ENCODE data around the gene NOP56.

The NOP56 gene

GRCh38 chr20:2698912-2699311, 46.5 kb downstream of the NOP56 start:
- no peak for DNase-seq (ENCODE audit: low read depth)
- TF ChIP-seq, protein P1, sequence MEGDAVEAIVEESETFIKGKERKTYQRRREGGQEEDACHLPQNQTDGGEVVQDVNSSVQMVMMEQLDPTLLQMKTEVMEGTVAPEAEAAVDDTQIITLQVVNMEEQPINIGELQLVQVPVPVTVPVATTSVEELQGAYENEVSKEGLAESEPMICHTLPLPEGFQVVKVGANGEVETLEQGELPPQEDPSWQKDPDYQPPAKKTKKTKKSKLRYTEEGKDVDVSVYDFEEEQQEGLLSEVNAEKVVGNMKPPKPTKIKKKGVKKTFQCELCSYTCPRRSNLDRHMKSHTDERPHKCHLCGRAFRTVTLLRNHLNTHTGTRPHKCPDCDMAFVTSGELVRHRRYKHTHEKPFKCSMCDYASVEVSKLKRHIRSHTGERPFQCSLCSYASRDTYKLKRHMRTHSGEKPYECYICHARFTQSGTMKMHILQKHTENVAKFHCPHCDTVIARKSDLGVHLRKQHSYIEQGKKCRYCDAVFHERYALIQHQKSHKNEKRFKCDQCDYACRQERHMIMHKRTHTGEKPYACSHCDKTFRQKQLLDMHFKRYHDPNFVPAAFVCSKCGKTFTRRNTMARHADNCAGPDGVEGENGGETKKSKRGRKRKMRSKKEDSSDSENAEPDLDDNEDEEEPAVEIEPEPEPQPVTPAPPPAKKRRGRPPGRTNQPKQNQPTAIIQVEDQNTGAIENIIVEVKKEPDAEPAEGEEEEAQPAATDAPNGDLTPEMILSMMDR (IDR thresholded peaks at IDR 0.05; ENCODE audit: low read depth, low read length, missing control alignments): no peak
- H3K4me3 ChIP-seq (ENCODE audit: low read depth, low read length): no peak overlapping the region

GRCh38 chr20:2699775-2700413, 47.5 kb downstream of the NOP56 start:
- no peak overlapping the region for H3K4me3 ChIP-seq (ENCODE audit: low read depth, low read length)
- DNase-seq (ENCODE audit: low read depth): no peak
- TF ChIP-seq, protein P1 (IDR thresholded peaks at IDR 0.05; ENCODE audit: low read depth, low read length, missing control alignments): no peak

DNA sequence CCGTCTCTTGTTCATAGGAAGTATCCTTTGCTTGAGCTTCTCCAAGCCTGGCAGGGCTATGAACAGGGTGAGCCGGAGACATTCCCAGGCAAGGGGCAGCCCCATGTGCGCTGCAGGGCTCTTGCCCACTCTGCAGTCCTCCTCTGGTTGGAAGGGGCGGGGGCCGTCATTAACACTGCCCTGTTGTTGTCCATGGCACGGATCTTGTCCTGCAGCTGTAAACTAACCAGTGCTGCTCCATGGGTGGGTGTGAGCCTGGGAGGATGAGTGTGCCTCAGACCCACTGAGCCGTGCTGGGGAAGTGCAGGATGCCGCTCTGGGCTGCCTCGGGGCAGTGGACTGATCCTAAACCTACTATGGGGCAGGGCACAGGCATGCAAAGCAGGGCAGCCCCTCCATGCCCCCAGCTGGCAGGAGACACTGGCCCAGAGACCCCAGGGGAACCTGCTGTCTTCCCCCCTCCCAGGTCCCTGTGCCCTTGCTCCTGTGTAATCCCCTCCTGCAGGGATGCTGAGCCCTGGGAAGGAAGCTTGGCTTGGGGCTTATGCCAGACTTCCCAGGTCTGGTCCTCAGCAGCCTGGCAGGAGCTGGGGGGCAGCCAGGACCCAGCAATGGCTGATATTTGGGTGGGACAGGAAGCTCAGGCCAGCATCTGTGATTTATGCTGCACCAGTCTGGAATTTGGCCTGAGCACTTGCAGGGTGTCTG, 48.6 kb downstream of the NOP56 start:
- H3K4me3 ChIP-seq (ENCODE audit: low read depth, low read length): no peak overlapping the region
- TF ChIP-seq, protein P1 (IDR thresholded peaks at IDR 0.05; ENCODE audit: low read depth, low read length, missing control alignments): no peak
- no peak for DNase-seq (ENCODE audit: low read depth)

GRCh38 chr20:2701671-2702081, 49.2 kb downstream of the NOP56 start:
- TF ChIP-seq, protein P1 (IDR thresholded peaks at IDR 0.05; ENCODE audit: low read depth, low read length, missing control alignments): no peak
- DNase-seq (ENCODE audit: low read depth): no peak
- H3K4me3 ChIP-seq (ENCODE audit: low read depth, low read length): no peak overlapping the region

DNA sequence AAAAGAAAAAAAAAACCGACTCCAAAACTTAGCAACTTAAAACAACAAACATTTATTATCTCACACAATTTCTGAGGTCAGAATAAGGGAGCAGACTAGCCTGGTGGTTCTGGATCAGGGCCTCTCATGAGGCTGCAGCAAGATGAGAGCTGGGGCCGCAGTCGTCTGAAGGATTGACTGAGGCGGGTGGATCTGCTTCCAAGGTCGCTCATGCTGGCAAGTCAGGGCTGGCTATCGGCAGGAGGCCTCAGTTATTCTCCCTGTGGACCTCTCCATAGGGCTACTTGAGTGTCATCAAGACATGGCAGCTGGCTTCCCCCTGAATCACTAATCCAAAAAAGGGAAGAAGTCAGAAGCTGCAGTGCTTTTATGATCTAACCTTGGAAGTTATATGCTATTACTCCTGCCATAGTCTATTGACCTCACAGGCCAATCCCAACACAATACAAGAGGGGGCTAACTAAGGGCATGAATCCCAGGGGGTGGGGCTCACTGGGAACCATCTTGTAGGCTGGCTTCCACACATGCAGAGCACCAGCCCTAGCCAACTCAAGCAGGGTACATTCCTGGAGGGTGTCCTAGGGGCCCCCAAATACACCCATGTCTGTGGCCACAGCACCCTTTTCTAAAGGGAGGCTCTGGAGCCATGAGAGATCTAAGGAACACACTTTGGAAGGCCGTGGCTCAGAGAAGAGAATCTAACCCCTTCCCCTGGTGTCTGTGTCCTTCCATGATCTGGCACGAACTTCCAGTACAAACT, 51.5 kb downstream of the NOP56 start:
- no peak for DNase-seq (ENCODE audit: low read depth)
- TF ChIP-seq, protein P1 (IDR thresholded peaks at IDR 0.05; ENCODE audit: low read depth, low read length, missing control alignments): no peak
- no peak overlapping the region for H3K4me3 ChIP-seq (ENCODE audit: low read depth, low read length)

DNA sequence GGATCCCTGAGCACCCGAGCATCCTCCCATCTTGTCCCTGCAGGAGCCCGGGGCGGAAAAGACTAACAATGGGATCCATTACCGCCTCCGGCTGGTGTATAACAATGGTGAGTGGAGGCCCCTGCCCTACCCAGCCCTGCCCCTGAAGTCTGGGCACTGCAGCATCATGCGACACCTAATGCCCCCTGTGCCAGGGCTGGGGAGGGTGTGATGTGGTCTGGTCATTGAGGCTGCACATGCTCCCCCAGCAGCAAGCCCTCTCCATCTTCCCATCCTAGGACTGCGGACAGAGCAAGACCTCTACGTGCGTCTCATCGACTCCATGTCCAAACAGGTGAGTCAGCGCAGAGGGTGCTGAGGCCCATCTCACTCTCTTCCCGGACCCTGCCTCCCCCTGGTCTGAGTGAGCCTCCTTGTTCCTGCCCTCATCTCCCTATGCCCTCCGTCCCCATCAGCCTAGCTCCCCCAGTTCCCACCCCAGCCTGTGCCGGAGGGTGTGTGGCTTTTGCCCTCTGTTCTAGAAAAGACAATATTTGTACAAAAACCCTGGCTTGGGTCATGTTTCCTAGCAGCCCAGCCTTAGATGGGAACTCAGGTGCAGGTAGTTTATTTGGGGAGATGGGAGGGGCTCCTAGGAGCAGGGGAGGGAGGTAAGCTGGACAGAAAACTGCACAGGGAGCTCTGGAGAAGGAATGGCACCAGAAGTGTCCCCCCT, 53.7 kb downstream of the NOP56 start:
- TF ChIP-seq, protein P1 (IDR thresholded peaks at IDR 0.05; ENCODE audit: low read depth, low read length, missing control alignments): no peak
- no peak for DNase-seq (ENCODE audit: low read depth)
- H3K4me3 ChIP-seq (ENCODE audit: low read depth, low read length): no peak overlapping the region

Measured in GM12864 (cell line).